Measurements from ENCODE around the gene OIP5.
"Not testable (repeated sequence)": the region's sequence is repeated elsewhere in the genome, so short reads cannot be mapped to it uniquely, and the experiment has no call there.

OIP5 gene

DNA sequence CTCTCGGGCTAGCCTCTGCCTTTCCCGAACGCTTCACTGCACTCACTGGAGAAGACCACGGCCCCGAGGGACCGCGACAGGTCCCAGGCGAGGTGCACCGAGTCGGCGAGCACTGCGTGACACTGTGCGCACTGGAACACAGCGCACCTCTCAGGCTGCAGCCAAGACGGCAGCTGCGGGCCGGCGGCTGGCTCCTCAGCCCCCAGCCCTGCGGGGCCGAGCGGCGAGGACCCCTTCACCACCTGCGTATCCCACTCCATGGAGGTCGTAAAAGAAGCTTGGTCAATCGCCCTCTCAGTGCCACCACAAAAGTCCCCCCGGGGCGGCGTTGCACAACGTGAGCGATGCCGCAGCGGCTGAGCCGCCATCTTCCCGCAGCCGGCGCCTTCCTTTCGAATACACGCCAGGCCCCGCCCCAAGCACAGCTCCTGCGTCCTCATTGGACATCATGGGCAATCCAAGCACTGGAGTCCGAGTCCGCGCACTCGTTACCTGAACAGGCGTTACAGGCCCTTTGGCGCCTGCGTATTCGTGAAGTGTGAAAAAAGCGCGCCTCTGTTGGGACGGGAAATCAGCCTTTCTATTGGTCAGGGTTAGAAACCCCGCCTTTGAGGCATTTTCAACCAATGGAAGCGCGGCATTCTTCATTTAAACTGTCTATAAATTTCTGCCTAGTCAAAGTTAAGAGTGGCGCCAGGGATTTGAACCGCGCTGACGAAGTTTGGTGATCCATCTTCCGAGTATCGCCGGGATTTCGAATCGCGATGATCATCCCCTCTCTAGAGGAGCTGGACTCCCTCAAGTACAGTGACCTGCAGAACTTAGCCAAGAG, at the start of gene OIP5, which contains the start of gene NUSAP1:
OIP5 (minus strand) TSS at position 398 of the 832 bp plus-strand sequence; CDS start at position 368, 30 bp downstream.
NUSAP1 (plus strand) TSS at position 688 of the 832 bp plus-strand sequence; CDS start at position 765, 77 bp downstream.
- DNase-seq: peak; percentile 99

- no peak for DNase-seq
These were observed 45.6 kb upstream of the OIP5 start for GRCh38 chr15:41377978-41378377.

GRCh38 chr15:41367418-41367817, 35.0 kb upstream of the OIP5 start:
- DNase-seq: no peak

GRCh38 chr15:41354371-41354770, 22.0 kb upstream of the OIP5 start:
- DNase-seq: no peak

GRCh38 chr15:41350057-41350717, 17.8 kb upstream of the OIP5 start:
- DNase-seq: no peak

GRCh38 chr15:41347236-41347635, 14.8 kb upstream of the OIP5 start:
- no peak for DNase-seq

DNA sequence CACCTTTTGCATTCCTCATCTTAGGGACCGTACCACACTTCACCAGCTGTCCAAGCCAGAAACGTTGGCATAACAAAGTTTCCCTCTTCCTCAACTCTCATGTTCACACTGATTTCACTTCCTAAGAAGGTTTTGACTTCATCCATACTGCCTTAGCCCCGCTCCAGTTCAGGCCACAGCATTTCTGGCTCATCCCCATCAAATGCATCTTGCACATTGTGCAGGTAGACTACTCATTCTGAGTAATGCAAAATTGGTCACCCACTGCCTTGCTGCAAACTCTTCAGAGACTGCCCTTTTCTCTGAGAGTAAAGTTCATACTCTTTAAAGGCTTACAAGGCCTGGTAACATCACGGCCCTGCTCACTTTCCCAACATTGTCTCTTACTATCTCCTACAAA, 9.1 kb upstream of the OIP5 start:
- DNase-seq: no peak

DNA sequence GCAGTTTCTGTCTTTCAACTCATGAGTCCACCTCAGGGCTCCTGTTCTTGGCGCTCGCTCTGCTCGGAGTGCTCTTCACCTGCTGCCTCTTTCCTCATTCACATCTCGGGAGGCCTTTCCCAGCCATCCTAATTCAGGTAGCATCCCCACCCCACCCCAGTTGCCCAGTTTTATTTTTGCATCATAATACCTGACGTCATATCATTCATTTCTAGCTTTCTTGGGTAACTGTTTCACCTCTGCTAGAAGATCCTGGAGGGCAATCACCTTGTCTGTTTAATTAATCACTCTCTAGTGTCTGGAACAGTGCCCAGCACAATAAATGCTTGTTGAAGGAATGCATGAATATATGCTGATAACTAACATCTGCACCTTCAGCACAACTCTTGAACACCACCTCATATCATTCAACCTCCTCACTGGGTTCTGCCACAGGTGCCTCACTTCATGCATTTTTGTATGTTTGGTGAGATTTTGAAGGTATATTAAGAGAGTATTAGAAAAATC, 7.9 kb upstream of the OIP5 start:
- DNase-seq: no peak

- no peak for DNase-seq
These were observed 5.5 kb upstream of the OIP5 start for GRCh38 chr15:41337631-41338522.

DNA sequence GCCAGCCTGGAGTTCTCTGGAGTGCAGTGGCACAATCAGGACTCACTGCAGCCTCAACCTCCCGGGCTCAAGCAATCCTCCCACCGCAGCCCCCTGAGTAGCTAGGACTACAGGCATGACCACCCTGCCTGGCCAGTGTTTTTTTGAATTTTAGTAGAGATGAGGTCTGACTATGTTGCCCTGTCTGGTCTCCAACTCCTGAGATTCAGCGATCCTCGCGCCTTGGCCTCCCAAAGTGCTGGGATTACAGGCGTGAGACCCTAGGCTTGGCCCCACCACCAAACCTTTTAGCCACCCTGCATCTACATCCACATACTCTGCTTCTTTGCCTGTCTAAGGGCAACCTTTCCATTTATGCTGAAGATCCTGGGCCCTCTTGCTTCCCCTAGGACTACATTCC, 4.7 kb upstream of the OIP5 start:
- DNase-seq: no peak

- DNase-seq: peak; percentile 15
These were observed 4.2 kb upstream of the OIP5 start for GRCh38 chr15:41336549-41336948.

DNA sequence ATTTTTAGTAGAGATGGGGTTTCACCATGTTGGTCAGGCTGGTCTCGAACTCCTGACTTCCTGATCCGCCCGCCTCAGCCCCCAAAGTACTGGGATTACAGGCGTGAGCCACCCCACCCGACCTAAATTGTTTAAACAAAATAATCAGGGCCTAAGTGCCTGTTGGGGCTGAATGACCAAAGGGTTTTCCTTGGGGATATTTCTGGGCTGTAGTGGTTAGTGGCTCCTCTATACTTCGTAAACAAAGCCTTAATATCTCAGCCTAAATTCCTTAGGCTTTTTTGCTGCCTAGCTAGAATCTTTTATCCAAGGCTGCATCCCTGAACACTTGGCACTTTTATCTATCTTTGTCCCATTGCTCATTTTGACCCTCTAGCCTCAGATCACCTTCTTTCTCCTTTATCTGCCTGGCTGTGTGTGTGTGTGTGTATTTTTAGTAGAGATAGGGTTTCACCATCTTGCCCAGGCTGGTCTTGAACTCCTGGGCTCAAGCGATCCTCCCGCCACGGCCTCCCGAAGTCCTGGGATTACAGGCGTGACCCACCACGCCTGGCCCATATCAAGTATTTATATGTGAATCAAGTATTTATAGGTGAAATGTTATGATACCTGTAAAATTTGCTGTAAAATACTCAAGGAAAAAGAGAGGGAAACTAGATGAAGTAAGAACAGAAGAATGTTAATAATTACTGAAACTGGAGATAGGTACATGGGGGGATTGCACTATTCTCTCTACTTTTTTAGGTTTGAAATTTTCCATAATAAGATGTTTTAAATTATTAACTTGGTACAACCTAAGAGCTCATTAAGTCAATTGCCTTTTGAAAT, 2.1 kb upstream of the OIP5 start:
- peak; percentile 9 for DNase-seq

- peak; percentile 48 for DNase-seq
These were observed 703 bp upstream of the OIP5 start for GRCh38 chr15:41333026-41333562.

GRCh38 chr15:41331833-41332193, 578 bp downstream of the OIP5 start:
- peak; percentile 6 for DNase-seq

- DNase-seq: no peak
These were observed 1.1 kb downstream of the OIP5 start for GRCh38 chr15:41331281-41331680.

DNA sequence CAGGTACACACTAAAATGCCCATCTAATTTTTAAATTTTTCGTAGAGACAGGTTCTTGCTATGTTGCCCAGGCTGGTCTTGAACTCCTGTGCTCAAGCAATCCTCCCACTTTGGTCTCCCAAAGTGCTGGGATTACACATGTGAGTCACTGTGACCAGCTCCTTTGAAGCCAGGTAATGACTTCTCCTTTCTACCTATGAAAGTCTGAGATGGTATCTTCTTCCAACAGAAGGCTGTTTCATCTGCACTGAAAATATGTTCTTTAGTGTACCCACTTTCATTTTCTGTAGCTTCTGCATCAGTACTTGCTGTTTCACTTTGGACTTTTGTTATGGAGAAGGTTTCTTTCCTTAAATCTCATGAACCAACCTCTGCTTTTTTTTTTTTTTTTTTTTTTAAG, 8.8 kb downstream of the OIP5 start:
- no peak for DNase-seq

DNA sequence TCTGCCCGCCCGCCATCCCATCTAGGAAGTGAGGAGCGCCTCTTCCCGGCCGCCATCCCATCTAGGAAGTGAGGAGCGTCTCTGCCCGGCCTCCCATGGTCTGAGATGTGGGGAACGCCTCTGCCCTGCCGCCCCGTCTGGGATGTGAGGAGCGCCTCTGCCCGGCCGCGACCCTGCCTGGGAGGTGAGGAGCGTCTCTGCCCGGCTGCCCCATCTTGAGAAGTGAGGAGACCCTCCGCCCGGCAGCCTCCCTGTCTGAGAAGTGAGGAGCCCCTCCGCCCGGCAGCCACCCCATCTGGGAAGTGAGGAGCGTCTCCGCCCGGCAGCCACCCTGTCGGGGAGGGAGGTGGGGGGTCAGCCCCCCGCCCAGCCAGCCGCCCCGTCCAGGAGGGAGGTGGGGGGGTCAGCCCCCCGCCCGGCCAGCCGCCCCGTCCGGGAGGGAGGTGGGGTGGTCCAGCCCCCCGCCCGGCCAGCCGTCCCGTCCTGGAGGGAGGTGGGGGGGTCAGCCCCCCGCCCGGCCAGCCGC, 11.5 kb downstream of the OIP5 start:
- not testable (repeated sequence) for DNase-seq

DNA sequence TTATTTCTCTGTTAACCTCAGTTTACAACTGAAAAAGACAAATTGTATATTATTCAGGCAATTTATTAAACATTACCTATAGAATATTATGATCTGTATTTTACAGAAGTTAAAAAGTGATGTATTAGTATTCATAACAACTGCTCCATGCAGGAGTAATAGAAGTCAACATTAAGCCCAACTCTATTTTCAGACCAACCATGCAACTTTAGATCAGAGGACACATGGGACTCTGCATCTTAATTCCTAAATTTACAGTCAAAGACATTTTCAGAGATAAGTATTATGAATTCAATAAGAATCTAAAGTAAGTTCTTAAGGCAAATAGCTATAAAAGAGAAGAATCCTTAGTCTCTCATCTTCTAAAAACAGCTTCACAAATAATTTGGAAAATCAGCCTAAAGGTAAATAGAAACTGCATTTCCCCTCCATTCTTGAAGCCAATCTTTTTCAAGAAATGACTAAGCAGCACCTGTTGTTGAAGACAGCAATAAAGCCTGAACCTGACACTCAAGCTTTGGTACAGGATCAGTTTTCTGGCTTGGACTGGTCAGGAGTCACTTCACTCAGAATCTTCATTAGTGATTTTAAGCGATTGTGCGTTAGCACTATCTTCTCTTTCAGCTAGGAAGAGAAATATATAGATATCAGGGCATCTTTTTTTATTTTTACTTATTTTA, 23.0 kb downstream of the OIP5 start:
- no peak for DNase-seq

GRCh38 chr15:41307679-41308078, 24.7 kb downstream of the OIP5 start:
- no peak for DNase-seq

- no peak for DNase-seq
These were observed 28.1 kb downstream of the OIP5 start for GRCh38 chr15:41304149-41304770.
